Esophagus muscularis mucosa (tissue), 4 donors: ENCODE results near the gene RTN4IP1. TPM values are rescaled to one million over a fixed set of nuclear protein-coding genes. Genes with fewer than 3 reads are reported as not detected.

ENCODE experiments used
- DNase-seq: peaks from one replicate; pipeline ENCODE4 v3.0.0-alpha.2; 2017; ENCODE audit errors: extremely low spot score
- H3K27ac ChIP-seq, 4 donors: fragments of 200-600 bp; sonication (generic); replicated peaks in 1 of 4; 1 replicate in 3 of 4; 2 replicates in 1 of 4; pipeline ENCODE4 v1.5.1; 2016 to 2019; ENCODE audit warnings: mild to moderate bottlenecking in 1 of 4
- H3K27me3 ChIP-seq, 4 donors: fragments of 200-600 bp; sonication (generic); one replicate each; pipeline versions ENCODE4 v1.5.1 to v1.6.0; 2016 to 2019
- H3K36me3 ChIP-seq, 4 donors: fragments of 200-600 bp; sonication (generic); one replicate each; pipeline ENCODE4 v1.5.1; 2016 to 2019
- H3K4me1 ChIP-seq, 4 donors: fragments of 200-600 bp; sonication (generic); one replicate each; pipeline ENCODE4 v1.5.1; 2016 to 2019
- H3K4me3 ChIP-seq, 4 donors: fragments of 200-600 bp; sonication (generic); 1 replicate in 2 of 4; 2 replicates in 2 of 4; pipeline ENCODE4 v1.5.1; 2016 to 2019; ENCODE audit warnings: mild to moderate bottlenecking in 4 of 4, moderate library complexity in 1 of 4
- H3K9me3 ChIP-seq, 4 donors: fragments of 200-600 bp; sonication (generic); 1 replicate in 3 of 4; 2 replicates in 1 of 4; pipeline ENCODE4 v1.5.1; 2016 to 2019
- EP300 ChIP-seq: sonication (generic); formaldehyde crosslinking; IDR thresholded peaks from one replicate; pipeline ENCODE4 v1.6.1; 2017; ENCODE audit warnings: antibody characterized with exemption
- POLR2A ChIP-seq: fragments of 450-650 bp; IDR thresholded peaks from one replicate; pipeline ENCODE4 v1.6.1; 2017; ENCODE audit warnings: antibody characterized with exemption, moderate library complexity, mild to moderate bottlenecking, low read depth
- POLR2AphosphoS5 ChIP-seq, 2 donors: sonication (generic); formaldehyde crosslinking; IDR thresholded peaks; one replicate each; pipeline ENCODE4 v1.6.1; 2017; ENCODE audit warnings: antibody characterized with exemption in 2 of 2
- WGBS: methylation state at CpG from one replicate; pipeline ENCODE4 v1.1.5; 2018; 5-methylcytosine and 5-hydroxymethylcytosine counted together
- intact Hi-C: fragments of 100-400 bp; cut with DNase I; formaldehyde crosslinking; loops from one replicate; pipeline ENCODE4 v1.15.1; 2023
- small RNA-seq, 3 donors: library from RNA; depleted of rRNA; stranded (forward); fragments of <200 nt; gene quantifications; one replicate each; pipeline ENCODE3, GENCODE V24; 2016
- total RNA-seq, 4 donors: library from RNA; depleted of rRNA; stranded (reverse); fragments of >200 nt; gene quantifications; one replicate each; pipeline versions ENCODE4 v1.1.0 to v1.2.1, GENCODE V29; 2016
- TF ChIP-seq, protein P1 (sequence below), 3 experiments: fragments of 200-600 bp in 2 of 3; fragments of 450-650 bp in 1 of 3; sonication (generic) in 2 of 3; IDR thresholded peaks; one replicate each; pipeline ENCODE4 v1.5.1; 2017 to 2019; ENCODE audit warnings: antibody characterized with exemption in 3 of 3, mild to moderate bottlenecking in 2 of 3, moderate library complexity in 1 of 3

Gene RTN4IP1
- total RNA-seq, 4 donors from 2014 or later: 2.3 to 6.2 (median 4.9) TPM

DNA sequence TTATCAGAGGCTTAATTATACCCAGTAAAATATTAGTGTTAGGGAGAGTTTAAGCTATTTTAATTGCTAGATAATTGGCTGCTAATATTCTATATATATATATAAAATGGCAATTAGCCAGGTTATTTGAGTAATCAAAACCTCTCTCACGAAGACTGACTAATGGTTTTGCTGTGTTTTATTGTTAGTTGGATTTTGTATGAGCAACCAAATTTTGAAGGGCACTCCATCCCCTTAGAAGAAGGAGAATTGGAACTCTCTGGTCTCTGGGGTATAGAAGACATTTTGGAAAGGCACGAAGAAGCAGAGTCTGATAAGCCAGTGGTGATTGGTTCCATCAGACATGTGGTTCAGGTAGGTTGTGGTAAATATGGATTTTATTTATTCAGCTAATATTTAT is 102.2 kb downstream of the RTN4IP1 start:
- intact Hi-C loops: no loop called here
- WGBS: 84% methylated on average over 2 of the region's 2 CpGs

DNA sequence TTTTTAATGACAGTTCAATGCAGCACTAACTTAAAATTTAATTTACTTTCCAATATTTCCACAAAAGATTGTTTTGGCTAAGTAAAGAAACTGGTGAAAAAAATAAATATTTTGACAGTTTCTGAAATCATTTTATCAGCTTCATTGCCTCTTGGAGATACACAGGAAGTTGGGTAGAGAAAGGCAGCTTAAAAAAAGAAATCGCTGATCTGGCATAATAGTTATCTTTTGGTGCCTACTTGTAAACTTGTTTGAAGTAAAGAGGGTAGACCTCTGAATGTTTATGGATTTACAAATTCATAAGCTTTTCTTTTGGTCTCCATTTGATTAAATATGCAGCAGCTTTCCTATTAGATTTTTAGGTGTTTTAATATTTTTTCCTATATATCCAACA is 103.4 kb downstream of the RTN4IP1 start:
- Histone ChIP-seq H3K9me3 (no peaks in the 10 kb centered on the region), H3K27ac (no peak overlapping the region), H3K4me3 (no peak overlapping the region), H3K27me3 (no peaks in the 10 kb centered on the region), H3K4me1 (no peaks in the 10 kb centered on the region), H3K36me3 (no peaks in the 10 kb centered on the region)
- no peak for TF ChIP-seq POLR2A
- TF ChIP-seq, protein P1, sequence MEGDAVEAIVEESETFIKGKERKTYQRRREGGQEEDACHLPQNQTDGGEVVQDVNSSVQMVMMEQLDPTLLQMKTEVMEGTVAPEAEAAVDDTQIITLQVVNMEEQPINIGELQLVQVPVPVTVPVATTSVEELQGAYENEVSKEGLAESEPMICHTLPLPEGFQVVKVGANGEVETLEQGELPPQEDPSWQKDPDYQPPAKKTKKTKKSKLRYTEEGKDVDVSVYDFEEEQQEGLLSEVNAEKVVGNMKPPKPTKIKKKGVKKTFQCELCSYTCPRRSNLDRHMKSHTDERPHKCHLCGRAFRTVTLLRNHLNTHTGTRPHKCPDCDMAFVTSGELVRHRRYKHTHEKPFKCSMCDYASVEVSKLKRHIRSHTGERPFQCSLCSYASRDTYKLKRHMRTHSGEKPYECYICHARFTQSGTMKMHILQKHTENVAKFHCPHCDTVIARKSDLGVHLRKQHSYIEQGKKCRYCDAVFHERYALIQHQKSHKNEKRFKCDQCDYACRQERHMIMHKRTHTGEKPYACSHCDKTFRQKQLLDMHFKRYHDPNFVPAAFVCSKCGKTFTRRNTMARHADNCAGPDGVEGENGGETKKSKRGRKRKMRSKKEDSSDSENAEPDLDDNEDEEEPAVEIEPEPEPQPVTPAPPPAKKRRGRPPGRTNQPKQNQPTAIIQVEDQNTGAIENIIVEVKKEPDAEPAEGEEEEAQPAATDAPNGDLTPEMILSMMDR (IDR thresholded peaks at IDR 0.05): no peak
- TF ChIP-seq EP300: no peak
- no peak for TF ChIP-seq POLR2AphosphoS5 (IDR thresholded peaks at IDR 0.05)
- intact Hi-C loops: no loop called here
- 90% methylated on average over 1 of the region's 1 CpG for WGBS
- no peak for DNase-seq

More for the DNA sequence above, 102.2 kb downstream of the RTN4IP1 start:
- Histone ChIP-seq H3K9me3 (no peaks in the 10 kb centered on the region), H3K27me3 (no peaks in the 10 kb centered on the region), H3K4me3 (no peak overlapping the region), H3K27ac (no peak overlapping the region), H3K4me1 (no peaks in the 10 kb centered on the region), H3K36me3 (peaks cover 0 to 6% (median 0%) of the 10 kb centered on the region in 4 donors)
- TF ChIP-seq EP300: no peak
- TF ChIP-seq POLR2AphosphoS5 (IDR thresholded peaks at IDR 0.05): no peak
- TF ChIP-seq POLR2A: no peak
- TF ChIP-seq, protein P1 (IDR thresholded peaks at IDR 0.05): no peak
- DNase-seq: no peak

- Histone ChIP-seq H3K4me1 (no peaks in the 10 kb centered on the region), H3K36me3 (no peaks in the 10 kb centered on the region), H3K27me3 (no peaks in the 10 kb centered on the region), H3K9me3 (no peaks in the 10 kb centered on the region), H3K4me3 (peak overlapping the region in 3 of 4 donors; percentile 3 to 35 (median 7)), H3K27ac (no peak overlapping the region)
- TF ChIP-seq POLR2A (no peak), EP300 (no peak), POLR2AphosphoS5 (IDR thresholded peaks at IDR 0.05) (no peak)
- TF ChIP-seq, protein P1 (IDR thresholded peaks at IDR 0.05): no peak
- 61% methylated on average over 7 of the region's 7 CpGs for WGBS
- no peak for DNase-seq
- intact Hi-C loops: no loop called here
Observed at GRCh38 chr6:106525107-106525881, 104.0 kb downstream of the RTN4IP1 start.

- Histone ChIP-seq H3K9me3 (no peaks in the 10 kb centered on the region), H3K36me3 (no peaks in the 10 kb centered on the region), H3K27me3 (no peaks in the 10 kb centered on the region), H3K4me1 (no peaks in the 10 kb centered on the region), H3K27ac (no peak overlapping the region), H3K4me3 (no peak overlapping the region)
- DNase-seq: no peak
- no peak for TF ChIP-seq POLR2AphosphoS5 (IDR thresholded peaks at IDR 0.05)
- no peak for TF ChIP-seq EP300
- TF ChIP-seq, protein P1 (IDR thresholded peaks at IDR 0.05): no peak
- intact Hi-C loops: no loop called here
- WGBS: 70% methylated on average over 6 of the region's 6 CpGs
Observed at GRCh38 chr6:106522562-106523250, 106.6 kb downstream of the RTN4IP1 start.

Small RNAs within 50 kb of the gene (small RNA-seq; reads per million reads assigned to genes)
- gene RNU6-527P: 0 reads per million in 3 donors

Other genes starting within 250 kb of the RTN4IP1 start
- 1 to 10 TPM; 6.7 to 9.1 (median 8.3) TPM for gene QRSL1, start 80 bp upstream of the RTN4IP1 start, total RNA-seq